ENCODE results near the gene TMC5.
"Not testable (repeated sequence)": the region's sequence is repeated elsewhere in the genome, so short reads cannot be mapped to it uniquely, and the experiment has no call there.

TMC5 gene

GRCh38 chr16:19406891-19407491 lies 10.7 kb upstream of the TMC5 start:
- no peak for DNase-seq (ENCODE audit: low read depth in 2 of 2)

- DNase-seq (ENCODE audit: low read depth in 2 of 2): no peak
Measured at GRCh38 chr16:19410435-19411171, 7.1 kb upstream of the TMC5 start.

GRCh38 chr16:19411298-19411697 lies 6.4 kb upstream of the TMC5 start:
- no peak for DNase-seq (ENCODE audit: low read depth in 2 of 2)

- DNase-seq (ENCODE audit: low read depth in 2 of 2): not testable (repeated sequence)
Measured at GRCh38 chr16:19412055-19412454, 5.6 kb upstream of the TMC5 start.

GRCh38 chr16:19415461-19415860 lies 2.2 kb upstream of the TMC5 start:
- DNase-seq (ENCODE audit: low read depth in 2 of 2): no peak

- DNase-seq (ENCODE audit: low read depth in 2 of 2): no peak
Measured at GRCh38 chr16:19415918-19416317, 1.8 kb upstream of the TMC5 start.

GRCh38 chr16:19418200-19418599 lies 517 bp downstream of the TMC5 start:
- DNase-seq (ENCODE audit: low read depth in 2 of 2): no peak

- DNase-seq (ENCODE audit: low read depth in 2 of 2): no peak
Measured at GRCh38 chr16:19419698-19420075, 2.0 kb downstream of the TMC5 start.

GRCh38 chr16:19424478-19424877 lies 6.8 kb downstream of the TMC5 start:
- DNase-seq (ENCODE audit: low read depth in 2 of 2): no peak

GRCh38 chr16:19430345-19430744 lies 12.7 kb downstream of the TMC5 start:
- no peak for DNase-seq (ENCODE audit: low read depth in 2 of 2)

GRCh38 chr16:19431636-19432340 lies 14.1 kb downstream of the TMC5 start:
- DNase-seq (ENCODE audit: low read depth in 2 of 2): no peak

- no peak for DNase-seq (ENCODE audit: low read depth in 2 of 2)
Measured at GRCh38 chr16:19432429-19432828, 14.7 kb downstream of the TMC5 start.

GRCh38 chr16:19434584-19434983 lies 16.9 kb downstream of the TMC5 start:
- no peak for DNase-seq (ENCODE audit: low read depth in 2 of 2)

GRCh38 chr16:19436540-19436939 lies 18.9 kb downstream of the TMC5 start:
- no peak for DNase-seq (ENCODE audit: low read depth in 2 of 2)

- no peak for DNase-seq (ENCODE audit: low read depth in 2 of 2)
Measured at GRCh38 chr16:19437280-19437679, 19.6 kb downstream of the TMC5 start.

- no peak for DNase-seq (ENCODE audit: low read depth in 2 of 2)
Measured at GRCh38 chr16:19438739-19439138, 21.1 kb downstream of the TMC5 start.

GRCh38 chr16:19439483-19439882 lies 21.8 kb downstream of the TMC5 start:
- no peak for DNase-seq (ENCODE audit: low read depth in 2 of 2)

GRCh38 chr16:19443659-19444058 lies 26.0 kb downstream of the TMC5 start:
- DNase-seq (ENCODE audit: low read depth in 2 of 2): no peak

GRCh38 chr16:19446300-19446846 lies 28.7 kb downstream of the TMC5 start:
- DNase-seq (ENCODE audit: low read depth in 2 of 2): no peak

GRCh38 chr16:19446886-19447285 lies 29.2 kb downstream of the TMC5 start:
- DNase-seq (ENCODE audit: low read depth in 2 of 2): no peak

GRCh38 chr16:19450186-19450585 lies 32.5 kb downstream of the TMC5 start:
- DNase-seq (ENCODE audit: low read depth in 2 of 2): no peak

GRCh38 chr16:19458722-19459379 lies 41.2 kb downstream of the TMC5 start:
- no peak for DNase-seq (ENCODE audit: low read depth in 2 of 2)
